ENCODE results near the gene PPP6C. TPM values are rescaled to one million over a fixed set of nuclear protein-coding genes. Genes with fewer than 3 reads are reported as not detected.
"Not testable (repeated sequence)": the region's sequence is repeated elsewhere in the genome, so short reads cannot be mapped to it uniquely, and the experiment has no call there.

PPP6C gene
- total and polyA plus RNA-seq, 7 experiments from 2014 or later, result 32.9 to 56.5 (median 50.7) TPM

- H3K4me3 Mint-ChIP-seq, result peak overlapping the region in 3 of 10 donors; percentile 0 to 49 (median 17)
- Histone ChIP-seq H3K4me3 (ENCODE audit: low read length) (no peak overlapping the region), H3K36me3 (ENCODE audit: control insufficient read depth in 2 of 3, insufficient read depth in 3 of 3, low read length in 3 of 3) (peaks cover 0 to 57% (median 2%) of the 10 kb centered on the region in 3 experiments), H3K27ac (ENCODE audit: low read depth, low read length) (no peak overlapping the region), H3K9me3 (ENCODE audit: control insufficient read depth in 2 of 3, low read length in 3 of 3) (no peaks in the 10 kb centered on the region), H3K4me1 (ENCODE audit: control insufficient read depth in 2 of 2, insufficient read depth in 2 of 2, low read length in 2 of 2) (peaks cover 8 to 13% of the 10 kb centered on the region in 2 donors), H3K27me3 (ENCODE audit: control insufficient read depth in 2 of 2, insufficient read depth in 2 of 2, low read length in 2 of 2) (no peaks in the 10 kb centered on the region)
- H3K36me3 Mint-ChIP-seq, result peaks cover 17 to 45% (median 22%) of the 10 kb centered on the region in 5 donors
- peak overlapping the region in 4 of 9 donors; percentile 1 to 31 (median 16) for H3K27ac Mint-ChIP-seq
- no peak for DNase-seq
- ATAC-seq, result no peak
- H3K27me3 Mint-ChIP-seq, result no peaks in the 10 kb centered on the region
- H3K4me1 Mint-ChIP-seq, result peaks cover 15 to 43% (median 30%) of the 10 kb centered on the region in 7 donors
- no peaks in the 10 kb centered on the region for H3K9me3 Mint-ChIP-seq
- intact Hi-C loops (cut with micrococcal nuclease), result loop anchor here in 1 of 2 donors (5.0 kb wide), 1 partner anchor 543 kb away; the partner anchor contains the start of gene PBX3
- ChIA-PET POLR2A (interaction anchor here (1.0 to 1.4 kb wide), 2 partner anchors 12 to 14 kb away, joined by 4 to 6 read pairs; no protein-coding TSS in a partner anchor), CTCF (interaction anchor here (0.5 to 1.2 kb wide), 2 partner anchors 28 to 85 kb away, joined by 3 read pairs; no protein-coding TSS in a partner anchor)
Measured at GRCh38 chr9:125204477-125204876, 14.9 kb upstream of the PPP6C start.

DNA sequence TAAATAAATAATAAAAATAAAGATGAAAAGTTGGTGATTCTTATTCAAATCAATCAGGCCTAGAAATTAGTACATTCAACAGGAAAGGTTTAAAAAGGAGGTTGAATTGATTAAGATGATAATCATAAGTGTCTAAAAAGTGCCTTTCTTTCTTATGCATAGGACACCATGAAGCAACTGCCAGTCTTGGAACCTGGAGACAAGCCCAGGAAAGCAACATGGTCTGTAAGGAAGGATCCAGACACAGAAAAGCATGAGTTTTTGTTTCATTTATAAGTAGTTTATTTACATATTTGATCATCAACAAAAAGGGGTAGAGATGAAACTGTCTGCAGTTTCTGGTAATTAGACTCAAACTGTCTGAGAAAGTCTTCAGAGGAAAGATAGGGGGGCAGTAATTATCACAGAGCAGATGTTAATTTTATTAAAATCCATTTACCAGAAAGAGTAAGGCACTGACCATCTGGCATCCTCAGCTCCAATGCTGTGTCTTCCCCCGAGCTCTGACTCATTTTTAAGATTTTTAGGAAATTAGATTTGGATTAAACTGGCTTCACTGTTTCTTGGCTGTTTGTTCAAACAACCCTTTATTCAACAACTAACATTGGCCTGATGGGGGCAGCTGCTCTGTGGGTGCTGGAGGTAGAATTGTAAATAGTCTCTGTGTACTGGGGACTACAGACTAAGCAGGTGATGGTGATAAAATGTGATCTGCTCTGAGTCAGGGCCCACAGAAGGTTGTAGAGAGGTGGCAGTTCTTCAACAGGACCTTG is 13.4 kb upstream of the PPP6C start:
- ATAC-seq, result no peak

GRCh38 chr9:125200216-125201047 is 10.8 kb upstream of the PPP6C start, which contains the start of gene RABEPK:
RABEPK (plus strand) TSS chr9:125200542; CDS start chr9:125203014, 2,472 bp downstream.
- peak within 1 kb of the TSS; percentile 80 to 96 (median 93) for H3K4me3 Mint-ChIP-seq
- POLR2A ChIA-PET, result interaction anchor here (0.7 to 13.9 kb wide), 11 partner anchors 8 to 79 kb away, joined by 3 to 192 read pairs (median 6); partner anchors contain the start of genes GAPVD1, HSPA5, PPP6C and SCAI
- Histone ChIP-seq H3K4me1 (ENCODE audit: control insufficient read depth in 2 of 2, insufficient read depth in 2 of 2, low read length in 2 of 2) (peaks cover 20 to 34% of the 10 kb centered on the region in 2 donors), H3K27me3 (ENCODE audit: control insufficient read depth in 2 of 2, insufficient read depth in 2 of 2, low read length in 2 of 2) (no peaks in the 10 kb centered on the region), H3K4me3 (ENCODE audit: low read length) (peak within 1 kb of the TSS; percentile 90), H3K36me3 (ENCODE audit: control insufficient read depth in 2 of 3, insufficient read depth in 3 of 3, low read length in 3 of 3) (peaks cover 0 to 20% (median 0%) of the 10 kb centered on the region in 3 experiments), H3K9me3 (ENCODE audit: control insufficient read depth in 2 of 3, low read length in 3 of 3) (no peaks in the 10 kb centered on the region), H3K27ac (ENCODE audit: low read depth, low read length) (peak within 1 kb of the TSS; percentile 89)
- DNase-seq (peak; percentile 76 to 97 (median 83)), ATAC-seq (peak; percentile 99)
- CTCF ChIA-PET, result interaction anchor here (0.6 kb wide), 1 partner anchor 36 kb away, joined by 3 read pairs; no protein-coding TSS in a partner anchor
- peaks cover 5 to 16% (median 14%) of the 10 kb centered on the region in 5 donors for H3K36me3 Mint-ChIP-seq
- peaks cover 24 to 74% (median 56%) of the 10 kb centered on the region in 7 donors for H3K4me1 Mint-ChIP-seq
- no peaks in the 10 kb centered on the region for H3K9me3 Mint-ChIP-seq
- peaks cover 0 to 10% (median 0%) of the 10 kb centered on the region in 5 donors for H3K27me3 Mint-ChIP-seq
- H3K27ac Mint-ChIP-seq, result peak within 1 kb of the TSS; percentile 80 to 96 (median 92)
- intact Hi-C loops (cut with micrococcal nuclease), result loop anchor here (1.0 to 5.0 kb wide), 9 partner anchors 11 to 547 kb away; partner anchors contain the start of genes GAPVD1 (in 2 of the 2), HSPA5 (in 2 of the 2), PPP6C (in 2 of the 2) and GOLGA1 (in 1 of the 2)

More for the DNA sequence above, 13.4 kb upstream of the PPP6C start:
- no peak for DNase-seq
- POLR2A ChIA-PET, result interaction anchor here (0.6 to 13.9 kb wide), 5 partner anchors 11 to 248 kb away, joined by 3 to 192 read pairs (median 4); partner anchors contain the start of gene HSPA5
- Histone ChIP-seq H3K27ac (ENCODE audit: low read depth, low read length) (peak overlapping the region; percentile 8), H3K4me3 (ENCODE audit: low read length) (no peak overlapping the region), H3K9me3 (ENCODE audit: control insufficient read depth in 2 of 3, low read length in 3 of 3) (no peaks in the 10 kb centered on the region), H3K36me3 (ENCODE audit: control insufficient read depth in 2 of 3, insufficient read depth in 3 of 3, low read length in 3 of 3) (peaks cover 0 to 44% (median 0%) of the 10 kb centered on the region in 3 experiments), H3K4me1 (ENCODE audit: control insufficient read depth in 2 of 2, insufficient read depth in 2 of 2, low read length in 2 of 2) (peaks cover 10 to 23% of the 10 kb centered on the region in 2 donors), H3K27me3 (ENCODE audit: control insufficient read depth in 2 of 2, insufficient read depth in 2 of 2, low read length in 2 of 2) (no peaks in the 10 kb centered on the region)
- intact Hi-C loops (cut with micrococcal nuclease), result loop anchor here in 1 of 2 donors (5.0 kb wide), 1 partner anchor 544 kb away; the partner anchor contains the start of gene PBX3
- Mint-ChIP-seq H3K27me3 (peaks cover 0 to 4% (median 0%) of the 10 kb centered on the region in 5 donors), H3K4me1 (peaks cover 19 to 52% (median 39%) of the 10 kb centered on the region in 7 donors), H3K9me3 (no peaks in the 10 kb centered on the region), H3K4me3 (peak overlapping the region in 2 of 10 donors; percentile 13 to 25), H3K36me3 (peaks cover 14 to 36% (median 18%) of the 10 kb centered on the region in 5 donors), H3K27ac (peak overlapping the region in 6 of 9 donors; percentile 15 to 75 (median 44))
- CTCF ChIA-PET, result no interaction called here

DNA sequence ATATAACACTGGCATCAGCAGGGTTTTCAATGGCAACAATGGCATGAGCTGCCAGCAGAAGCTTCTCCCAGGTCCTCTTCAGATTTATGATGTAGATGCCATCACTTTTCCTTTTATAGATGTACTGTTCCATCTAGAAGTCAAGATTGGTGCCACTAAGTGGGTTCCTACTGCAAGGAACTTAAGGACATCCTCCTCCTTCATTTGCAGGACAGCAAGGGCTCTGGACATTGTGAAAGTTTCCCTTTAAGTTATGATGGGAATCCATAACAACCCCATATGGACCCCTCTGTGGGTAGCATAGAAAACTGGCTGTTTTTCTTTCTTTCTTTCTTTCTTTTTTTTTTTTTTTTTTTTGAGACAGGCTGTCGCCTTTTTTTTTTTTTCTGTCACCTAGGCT is 6.0 kb upstream of the PPP6C start:
- peaks cover 42 to 68% of the 10 kb centered on the region in 2 donors for H3K4me1 ChIP-seq (ENCODE audit: control insufficient read depth in 2 of 2, insufficient read depth in 2 of 2, low read length in 2 of 2)
- H3K36me3 Mint-ChIP-seq; H3K27me3 ChIP-seq (ENCODE audit: control insufficient read depth in 2 of 2, insufficient read depth in 2 of 2, low read length in 2 of 2); H3K9me3 ChIP-seq (ENCODE audit: control insufficient read depth in 2 of 3, low read length in 3 of 3); H3K36me3 ChIP-seq (ENCODE audit: control insufficient read depth in 2 of 3, insufficient read depth in 3 of 3, low read length in 3 of 3); H3K9me3 Mint-ChIP-seq; ATAC-seq: not testable (repeated sequence)
- intact Hi-C loops (cut with micrococcal nuclease), result loop anchor here in 1 of 2 donors (1.0 to 2.0 kb wide), 2 partner anchors 46 to 53 kb away; partner anchors contain the start of genes HSPA5 and SCAI
- Mint-ChIP-seq H3K27ac (peak overlapping the region in 8 of 9 donors; percentile 81 to 98 (median 96)), H3K27me3 (peaks cover 0 to 10% (median 0%) of the 10 kb centered on the region in 5 donors), H3K4me3 (peak overlapping the region in 9 of 10 donors; percentile 79 to 99 (median 90)), H3K4me1 (peaks cover 32 to 90% (median 68%) of the 10 kb centered on the region in 7 donors)
- ChIA-PET POLR2A (interaction anchor here (0.6 to 13.9 kb wide), 12 partner anchors 11 to 335 kb away, joined by 3 to 192 read pairs (median 4); partner anchors contain the start of genes GOLGA1 and HSPA5), CTCF (interaction anchor here (0.6 kb wide), 2 partner anchors 64 to 159 kb away, joined by 3 to 5 read pairs; no protein-coding TSS in a partner anchor)
- peak in 3 of 9 donors; percentile 37 to 56 (median 52) for DNase-seq
- H3K4me3 ChIP-seq (ENCODE audit: low read length), result peak overlapping the region; percentile 55
- peak overlapping the region; percentile 71 for H3K27ac ChIP-seq (ENCODE audit: low read depth, low read length)

GRCh38 chr9:125194466-125194865 is 4.9 kb upstream of the PPP6C start:
- Histone ChIP-seq H3K27ac (ENCODE audit: low read depth, low read length) (peak overlapping the region; percentile 71), H3K4me1 (ENCODE audit: control insufficient read depth in 2 of 2, insufficient read depth in 2 of 2, low read length in 2 of 2) (peaks cover 45 to 66% of the 10 kb centered on the region in 2 donors), H3K4me3 (ENCODE audit: low read length) (peak overlapping the region; percentile 55)
- intact Hi-C loops (cut with micrococcal nuclease), result loop anchor here in 1 of 2 donors (2.0 kb wide), 1 partner anchor 52 kb away; the partner anchor contains the start of gene SCAI
- ATAC-seq; H3K36me3 Mint-ChIP-seq; CTCF ChIA-PET; H3K9me3 Mint-ChIP-seq; H3K9me3 ChIP-seq (ENCODE audit: control insufficient read depth in 2 of 3, low read length in 3 of 3); H3K27me3 ChIP-seq (ENCODE audit: control insufficient read depth in 2 of 2, insufficient read depth in 2 of 2, low read length in 2 of 2); H3K36me3 ChIP-seq (ENCODE audit: control insufficient read depth in 2 of 3, insufficient read depth in 3 of 3, low read length in 3 of 3): not testable (repeated sequence)
- Mint-ChIP-seq H3K27me3 (peaks cover 0 to 14% (median 0%) of the 10 kb centered on the region in 5 donors), H3K27ac (peak overlapping the region; percentile 58 to 98 (median 95)), H3K4me1 (peaks cover 36 to 91% (median 70%) of the 10 kb centered on the region in 7 donors), H3K4me3 (peak overlapping the region; percentile 57 to 99 (median 88))
- DNase-seq, result peak in 1 of 9 donors; percentile 19
- POLR2A ChIA-PET, result interaction anchor here (0.6 to 13.9 kb wide), 10 partner anchors 10 to 635 kb away, joined by 3 to 192 read pairs (median 4); partner anchors contain the start of genes GOLGA1 and HSPA5

Measured in naive thymus-derived CD4-positive, alpha-beta T cell (primary cell).